PC-9 (cell line): ENCODE data around the gene MRPL52. TPM values are rescaled to one million over a fixed set of nuclear protein-coding genes. Genes with fewer than 3 reads are reported as not detected.
"Not testable (repeated sequence)": the region's sequence is repeated elsewhere in the genome, so short reads cannot be mapped to it uniquely, and the experiment has no call there.

Source experiments
- BruUV-seq: library from RNA; stranded (reverse); fragments of 400-500 nt; replicated peaks from 2 replicates; lab custom pipeline; 2021; lab: Mats Ljungman, UMichigan
- CTCF ChIA-PET: fragments of 300-600 bp; sonication (Branson Sonifier 250); formaldehyde crosslinking; loops from one replicate; lab custom pipeline; 2022; ENCODE audit warnings: antibody characterized with exemption; lab: Charles Lee
- POLR2A ChIA-PET: fragments of 300-600 bp; sonication (Branson Sonifier 250); formaldehyde crosslinking; loops from one replicate; lab custom pipeline; 2022; ENCODE audit warnings: antibody characterized with exemption; ENCODE audit not compliant: unreplicated experiment; lab: Charles Lee
- DNase-seq, 2 experiments: peaks; one replicate each; pipeline versions ENCODE4 v3.0.0 to v3.0.0-alpha.2; 2015 to 2022; ENCODE audit warnings: mixed read lengths in 1 of 2
- H2AFZ ChIP-seq: fragments of 200-600 bp; sonication (generic); 2 replicates; pipeline ENCODE4 v1.8.1; 2017; ENCODE audit warnings: antibody characterized with exemption
- H3F3A ChIP-seq: fragments of 200-600 bp; sonication (generic); 2 replicates; pipeline ENCODE4 v1.8.1; 2017; ENCODE audit warnings: antibody characterized with exemption, mild to moderate bottlenecking, low read depth; ENCODE audit not compliant: insufficient read depth
- H3K27ac ChIP-seq: fragments of 200-600 bp; sonication (generic); 2 replicates; pipeline ENCODE4 v1.6.1; 2016; ENCODE audit warnings: mixed run types
- H3K27me3 ChIP-seq: fragments of 200-600 bp; sonication (generic); 2 replicates; pipeline ENCODE4 v1.6.1; 2016; ENCODE audit warnings: low read depth, mixed run types; ENCODE audit not compliant: insufficient read depth
- H3K36me3 ChIP-seq: fragments of 200-600 bp; sonication (generic); 2 replicates; pipeline ENCODE4 v1.6.1; 2016; ENCODE audit warnings: low read depth, mixed run types
- H3K4me1 ChIP-seq: fragments of 200-600 bp; sonication (generic); replicated peaks from 2 replicates; pipeline ENCODE4 v1.6.1; 2016; ENCODE audit warnings: mixed run types; ENCODE audit not compliant: insufficient read depth
- H3K4me2 ChIP-seq: fragments of 200-600 bp; sonication (generic); 2 replicates; pipeline ENCODE4 v1.6.1; 2017; ENCODE audit warnings: mixed run types
- H3K4me3 ChIP-seq: fragments of 200-600 bp; sonication (generic); 2 replicates; pipeline ENCODE4 v1.6.1; 2016; ENCODE audit warnings: mixed run types
- H3K79me2 ChIP-seq: fragments of 200-600 bp; sonication (generic); 2 replicates; pipeline ENCODE4 v1.6.1; 2017; ENCODE audit warnings: low read depth, mixed run types
- H3K9me2 ChIP-seq: fragments of 200-600 bp; sonication (generic); 2 replicates; pipeline ENCODE4 v1.8.1; 2017; ENCODE audit warnings: mild to moderate bottlenecking; ENCODE audit not compliant: insufficient read depth
- H3K9me3 ChIP-seq: fragments of 200-600 bp; sonication (generic); 2 replicates; pipeline ENCODE4 v1.8.1; 2016; ENCODE audit warnings: low read depth; ENCODE audit not compliant: insufficient read depth
- H4K20me1 ChIP-seq: fragments of 200-600 bp; sonication (generic); 2 replicates; pipeline ENCODE4 v1.8.1; 2017; ENCODE audit not compliant: insufficient read depth
- CTCF ChIP-seq: fragments of 200-600 bp; sonication (generic); conservative IDR thresholded peaks from 2 replicates; pipeline ENCODE4 v1.6.1; 2017; ENCODE audit warnings: mixed run types, antibody characterized with exemption, mild to moderate bottlenecking, moderate library complexity
- EZH2 ChIP-seq: fragments of 200-600 bp; sonication (generic); IDR thresholded peaks from 2 replicates; pipeline ENCODE4 v1.8.0; 2017; ENCODE audit warnings: antibody characterized with exemption, low read depth
- intact Hi-C: fragments of 100-400 bp; cut with micrococcal nuclease; formaldehyde crosslinking; loops from one replicate; pipeline ENCODE4 v1.10.0; 2022; ENCODE audit not compliant: unreplicated experiment
- total RNA-seq: library from RNA; stranded (reverse); gene quantifications from 2 replicates; pipeline ENCODE4 v1.2.3, GENCODE V29; 2021

MRPL52 gene
- total RNA-seq, 1 experiment from 2014 or later: 76.7 TPM

GRCh38 chr14:22852599-22852939 is 22.9 kb downstream of the MRPL52 start:
- Histone ChIP-seq H3K4me1 (peaks cover 4% of the 10 kb centered on the region; the same call in 1 of the 2 replicates), H3K36me3 (no peaks in the 10 kb centered on the region), H4K20me1 (no peaks in the 10 kb centered on the region), H3K4me3 (no peak overlapping the region), H3F3A (no peaks in the 10 kb centered on the region), H3K9me3 (no peaks in the 10 kb centered on the region), H3K79me2 (no peaks in the 10 kb centered on the region), H3K27ac (no peak overlapping the region), H3K4me2 (peak overlapping the region; percentile 88; the same call in 1 of the 2 replicates), H3K27me3 (no peaks in the 10 kb centered on the region), H2AFZ (no peak overlapping the region), H3K9me2 (no peaks in the 10 kb centered on the region)
- no TSS peak for BruUV-seq
- no peak for DNase-seq
- POLR2A ChIA-PET: no interaction called here
- no peak for TF ChIP-seq EZH2
- TF ChIP-seq CTCF: no peak
- CTCF ChIA-PET: interaction anchor here (0.5 to 1.3 kb wide), 9 partner anchors 20 to 1891 kb away, joined by 3 to 6 read pairs (median 4); partner anchors contain the start of gene DAD1
- intact Hi-C loops: loop anchor here (2.0 to 5.0 kb wide), 3 partner anchors 30 to 295 kb away; no protein-coding TSS in a partner anchor

DNA sequence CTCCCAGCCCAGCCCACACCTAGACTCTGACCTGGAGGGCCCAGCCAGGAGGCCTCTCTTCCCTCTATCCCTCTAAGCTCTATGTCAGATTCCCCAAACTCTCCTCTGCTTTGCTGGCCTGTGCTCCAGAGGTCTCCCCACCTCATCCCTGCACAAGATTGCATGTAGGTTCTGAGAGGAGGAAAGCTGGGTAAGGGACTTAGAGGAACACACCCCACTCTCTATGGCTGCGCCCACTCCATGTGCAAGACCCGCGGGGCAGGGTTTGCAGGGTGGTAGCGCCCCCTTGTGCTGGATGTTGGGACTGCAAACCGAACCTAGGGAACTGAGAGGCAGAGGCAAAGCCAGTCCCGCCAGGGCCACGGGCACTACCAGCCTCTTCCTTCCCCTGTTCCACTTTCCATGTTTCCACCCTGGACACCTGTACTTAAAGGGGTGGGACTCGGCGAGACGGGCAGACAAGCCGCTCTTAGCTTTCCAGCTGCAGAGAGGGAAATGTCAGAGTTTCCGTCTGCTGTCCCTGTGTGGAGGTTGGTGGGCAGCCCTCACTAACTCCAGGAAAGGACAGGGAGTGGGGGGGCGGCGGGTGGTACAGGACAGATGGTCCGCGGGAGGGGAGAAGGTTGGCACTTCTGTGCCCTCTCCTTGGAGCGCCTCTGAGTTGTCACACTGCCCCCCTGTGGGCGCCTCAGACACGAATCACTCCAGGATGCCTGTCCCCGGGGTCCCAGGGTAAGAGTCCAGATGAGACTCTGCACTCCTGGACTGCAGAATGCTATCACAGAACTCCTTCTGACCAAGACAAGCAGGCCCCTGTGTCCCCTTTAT is 23.5 kb downstream of the MRPL52 start:
- peaks cover 4% of the 10 kb centered on the region; the same call in 1 of the 2 replicates for H3K4me1 ChIP-seq
- peak in 1 of 2 experiments; percentile 80 for DNase-seq
- TF ChIP-seq CTCF: peak; percentile 91
- no peak for TF ChIP-seq EZH2
- H3K9me3 ChIP-seq: no peaks in the 10 kb centered on the region
- CTCF ChIA-PET: interaction anchor here (0.5 to 1.4 kb wide), 12 partner anchors 20 to 1892 kb away, joined by 3 to 6 read pairs (median 4); partner anchors contain the start of gene DAD1
- no peaks in the 10 kb centered on the region for H3F3A ChIP-seq
- H3K36me3 ChIP-seq: no peaks in the 10 kb centered on the region
- H2AFZ ChIP-seq: peak overlapping the region; percentile 85
- no peak overlapping the region for H3K27ac ChIP-seq
- H3K79me2 ChIP-seq: no peaks in the 10 kb centered on the region
- intact Hi-C loops: loop anchor here (1.0 to 5.0 kb wide), 5 partner anchors 30 to 296 kb away; no protein-coding TSS in a partner anchor
- H3K27me3 ChIP-seq: no peaks in the 10 kb centered on the region
- no peaks in the 10 kb centered on the region for H4K20me1 ChIP-seq
- POLR2A ChIA-PET: no interaction called here
- peak overlapping the region; percentile 88 for H3K4me2 ChIP-seq
- no peaks in the 10 kb centered on the region for H3K9me2 ChIP-seq
- BruUV-seq: no TSS peak
- H3K4me3 ChIP-seq: peak overlapping the region; percentile 48; the same call in 1 of the 2 replicates

- H3K36me3 ChIP-seq, H3F3A ChIP-seq, H2AFZ ChIP-seq, H3K27me3 ChIP-seq, H4K20me1 ChIP-seq, H3K4me2 ChIP-seq, H3K4me3 ChIP-seq, H3K27ac ChIP-seq, H3K79me2 ChIP-seq, BruUV-seq, POLR2A ChIA-PET, DNase-seq, H3K9me2 ChIP-seq, H3K9me3 ChIP-seq, H3K4me1 ChIP-seq: not testable (repeated sequence)
- CTCF ChIA-PET: interaction anchor here (0.6 to 1.7 kb wide), 5 partner anchors 27 to 465 kb away, joined by 3 to 6 read pairs (median 4); no protein-coding TSS in a partner anchor
- intact Hi-C loops: loop anchor here (5.0 kb wide), 1 partner anchor 297 kb away; no protein-coding TSS in a partner anchor
Measured at GRCh38 chr14:22854296-22854695, 24.6 kb downstream of the MRPL52 start.
